ENCODE data around the gene FCRL5.
"Not testable (repeated sequence)": the region's sequence is repeated elsewhere in the genome, so short reads cannot be mapped to it uniquely, and the experiment has no call there.

Gene FCRL5

DNA sequence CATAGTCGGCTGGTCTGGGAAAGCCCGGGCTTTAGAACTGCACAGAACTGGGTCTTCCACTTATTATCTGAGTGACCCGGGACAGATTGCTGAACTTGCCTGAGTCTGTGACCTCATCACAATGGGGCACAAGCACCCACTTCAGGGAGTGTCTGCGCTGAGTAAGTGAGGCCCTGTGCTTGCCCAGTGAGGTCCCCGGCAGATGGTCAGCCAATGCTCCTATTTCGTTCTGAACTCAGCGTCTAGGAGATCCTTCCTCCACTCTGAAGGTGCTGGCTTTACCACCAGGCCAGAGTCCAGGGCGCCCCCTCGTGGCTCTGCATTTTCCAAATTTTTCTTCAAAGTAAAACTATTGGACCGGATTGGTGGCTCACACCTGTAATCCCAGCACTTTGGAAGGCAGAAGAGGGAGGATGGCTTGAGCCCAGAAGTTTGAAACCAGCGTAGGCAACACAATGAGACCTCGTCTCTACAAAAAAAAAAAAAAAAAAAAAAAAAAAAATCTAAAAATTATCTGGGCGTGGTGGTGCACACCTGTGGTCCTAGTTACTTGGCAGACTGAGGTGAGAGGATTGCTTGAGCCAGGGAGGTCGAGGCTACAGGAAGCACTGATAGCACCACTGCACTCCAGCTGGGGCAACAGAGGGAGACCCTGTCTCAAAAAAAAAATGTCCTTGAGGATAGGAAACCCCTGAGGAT is 61.7 kb downstream of the FCRL5 start:
- H3K4me3 ChIP-seq (ENCODE audit: low read depth, low read length), result no peak overlapping the region

DNA sequence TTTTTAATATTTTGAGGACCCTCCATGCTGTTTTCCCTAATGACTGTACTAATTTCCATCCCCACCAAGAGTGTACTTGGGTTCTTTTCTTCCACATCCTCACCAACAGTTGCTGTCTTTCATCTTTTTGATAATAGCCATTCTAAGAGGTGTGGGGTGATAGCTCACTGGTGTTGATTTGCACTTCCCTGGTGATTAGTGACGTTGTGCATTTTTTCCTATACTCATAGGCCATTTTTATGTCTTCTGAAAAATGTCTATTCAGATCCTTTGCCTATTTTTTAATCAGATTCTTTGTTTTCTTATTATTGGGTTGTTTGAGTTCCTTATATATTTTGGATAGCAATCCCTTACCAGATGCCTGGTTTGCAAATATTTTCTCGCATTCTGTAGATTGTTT is 64.2 kb downstream of the FCRL5 start:
- H3K4me3 ChIP-seq (ENCODE audit: low read depth, low read length), result no peak overlapping the region

DNA sequence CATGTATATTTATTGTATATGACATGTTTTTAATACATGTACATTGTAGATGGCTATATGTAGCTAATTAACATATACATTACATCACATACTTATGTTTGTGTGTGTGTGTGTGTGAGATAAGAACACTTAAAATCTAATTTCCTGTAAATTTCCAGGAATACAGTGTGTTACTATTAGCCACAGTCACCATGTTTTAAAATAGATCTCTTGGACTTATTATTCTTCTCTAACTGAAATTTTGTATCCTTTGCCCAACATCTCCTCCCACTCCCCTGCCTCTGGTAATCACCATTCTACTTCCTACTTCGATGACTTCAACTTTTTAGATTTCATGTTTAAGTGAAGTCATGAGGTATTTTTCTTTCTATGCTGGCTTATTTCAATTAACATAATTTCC is 64.8 kb downstream of the FCRL5 start:
- H3K4me3 ChIP-seq (ENCODE audit: low read depth, low read length), result no peak overlapping the region

GRCh38 chr1:157487096-157487495 is 65.2 kb downstream of the FCRL5 start:
- H3K4me3 ChIP-seq (ENCODE audit: low read depth, low read length), result no peak overlapping the region

DNA sequence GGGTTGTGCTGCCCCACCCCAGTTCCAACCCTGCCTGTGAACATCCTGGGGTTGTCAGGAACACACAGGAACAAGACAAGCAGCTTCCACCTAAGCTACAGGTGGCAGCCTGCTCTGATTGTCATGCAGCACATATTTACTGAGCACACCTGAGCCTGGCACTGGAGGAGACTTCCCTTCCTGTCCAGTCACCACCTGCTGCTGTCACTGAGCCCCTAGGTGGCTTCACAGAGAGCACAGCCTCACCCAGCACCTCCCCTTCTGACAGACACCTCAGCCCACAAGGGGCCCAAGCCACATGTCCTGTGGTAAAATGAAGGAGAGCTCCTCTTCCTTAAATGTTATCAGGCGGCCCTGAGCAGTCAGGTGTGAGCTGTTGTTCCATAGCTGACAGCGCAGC is 65.9 kb downstream of the FCRL5 start:
- not testable (repeated sequence) for H3K4me3 ChIP-seq (ENCODE audit: low read depth, low read length)

- H3K4me3 ChIP-seq (ENCODE audit: low read depth, low read length), result no peak overlapping the region
These were observed 66.5 kb downstream of the FCRL5 start for GRCh38 chr1:157485793-157486192.

DNA sequence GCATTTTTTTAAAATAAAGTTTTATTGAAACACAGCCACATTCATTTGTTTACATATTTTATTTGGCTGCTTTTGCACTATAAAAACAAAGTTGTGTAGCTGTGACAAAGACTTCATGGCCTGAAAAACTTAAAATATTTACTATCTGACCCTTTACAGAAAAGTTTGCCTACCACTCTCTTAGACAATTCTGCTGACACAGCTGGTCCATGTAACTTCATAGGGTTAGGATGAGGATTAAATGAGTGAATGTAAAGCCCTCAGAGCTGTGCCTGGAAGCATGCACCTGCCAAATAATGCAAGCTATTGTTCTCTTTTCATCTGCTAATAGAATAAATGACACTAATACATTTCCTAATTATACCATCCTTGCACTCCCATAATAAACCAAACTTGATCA is 67.7 kb downstream of the FCRL5 start:
- H3K4me3 ChIP-seq (ENCODE audit: low read depth, low read length), result no peak overlapping the region

DNA sequence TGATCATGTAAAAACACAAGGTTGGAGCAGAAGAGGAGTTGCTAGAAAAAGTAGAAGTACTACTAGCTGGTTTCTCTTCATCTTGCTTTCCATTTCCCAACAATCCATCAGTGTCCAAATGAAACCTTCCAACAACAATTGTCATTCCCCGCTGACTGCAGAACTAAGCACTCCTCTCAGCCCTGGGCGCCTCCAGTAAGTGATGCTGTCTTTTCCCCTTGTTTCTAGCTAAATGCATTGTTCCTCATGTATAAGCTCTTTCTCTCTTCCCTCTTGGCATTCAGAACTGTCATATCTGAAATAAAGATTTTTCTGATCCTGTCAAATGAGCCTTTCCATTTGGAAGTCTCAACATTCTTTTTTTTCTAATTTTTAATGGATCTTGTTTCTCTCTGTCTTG is 68.7 kb downstream of the FCRL5 start:
- H3K4me3 ChIP-seq (ENCODE audit: low read depth, low read length), result no peak overlapping the region

DNA sequence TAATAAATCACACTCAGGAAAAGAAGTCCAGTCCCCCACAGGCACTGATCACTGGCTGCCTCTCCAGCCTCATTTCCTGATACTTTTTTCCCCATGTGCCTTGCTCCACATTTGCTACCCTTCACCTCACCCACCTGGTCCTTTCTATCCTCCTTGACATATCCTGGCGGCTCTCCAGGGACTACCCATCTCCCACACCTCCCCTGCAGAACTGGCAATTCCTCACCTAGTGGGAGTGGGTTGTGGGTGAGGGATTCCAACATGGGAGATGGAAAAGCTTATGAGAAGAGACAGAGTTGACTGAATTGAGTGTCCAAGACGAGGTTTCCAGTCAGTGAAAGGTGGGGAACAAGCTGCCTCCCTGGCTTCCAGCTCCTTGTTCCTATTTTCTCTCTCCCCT is 69.6 kb downstream of the FCRL5 start:
- no peak overlapping the region for H3K4me3 ChIP-seq (ENCODE audit: low read depth, low read length)

DNA sequence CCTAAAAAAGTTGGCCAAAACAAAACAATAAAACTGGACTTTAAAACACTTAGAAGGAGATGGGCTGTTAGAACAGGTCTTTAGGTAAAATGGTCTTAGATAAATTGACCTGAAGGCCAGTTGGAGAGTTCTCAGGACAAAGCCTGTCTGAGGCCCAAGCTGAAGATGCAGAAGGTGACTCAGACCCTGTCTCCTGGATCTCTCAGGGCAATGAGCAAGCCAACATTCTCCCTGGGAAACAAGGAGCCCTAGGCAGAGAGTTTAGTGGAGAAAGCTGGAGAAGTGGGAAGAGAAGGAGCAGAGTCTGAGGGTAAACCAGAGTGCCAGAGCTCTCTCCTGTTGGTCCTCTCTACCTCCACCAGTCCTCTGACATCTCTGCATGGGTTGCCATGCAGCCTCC is 70.1 kb downstream of the FCRL5 start:
- no peak overlapping the region for H3K4me3 ChIP-seq (ENCODE audit: low read depth, low read length)

- H3K4me3 ChIP-seq (ENCODE audit: low read depth, low read length), result no peak overlapping the region
These were observed 74.3 kb downstream of the FCRL5 start for GRCh38 chr1:157478030-157478429.

DNA sequence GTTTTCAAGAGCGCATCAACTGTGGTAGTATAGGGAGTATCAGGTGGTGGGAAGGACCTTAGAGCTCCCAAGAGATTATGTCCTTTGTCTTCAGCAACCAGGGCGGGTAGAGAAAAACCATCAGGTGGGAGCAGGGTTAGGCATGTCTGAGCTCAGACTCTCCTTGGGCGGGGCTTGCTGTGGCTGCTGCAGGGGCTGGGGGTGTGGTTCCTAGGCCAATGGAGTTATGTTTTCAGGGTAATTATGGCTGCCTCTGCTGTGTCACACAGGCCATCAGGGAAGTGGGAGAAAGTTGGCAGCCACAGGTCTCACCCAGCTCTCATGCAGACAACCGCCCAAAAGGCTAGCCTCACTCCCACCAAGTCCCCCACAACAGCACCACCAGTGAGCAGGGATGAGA is 74.9 kb downstream of the FCRL5 start:
- no peak overlapping the region for H3K4me3 ChIP-seq (ENCODE audit: low read depth, low read length)

DNA sequence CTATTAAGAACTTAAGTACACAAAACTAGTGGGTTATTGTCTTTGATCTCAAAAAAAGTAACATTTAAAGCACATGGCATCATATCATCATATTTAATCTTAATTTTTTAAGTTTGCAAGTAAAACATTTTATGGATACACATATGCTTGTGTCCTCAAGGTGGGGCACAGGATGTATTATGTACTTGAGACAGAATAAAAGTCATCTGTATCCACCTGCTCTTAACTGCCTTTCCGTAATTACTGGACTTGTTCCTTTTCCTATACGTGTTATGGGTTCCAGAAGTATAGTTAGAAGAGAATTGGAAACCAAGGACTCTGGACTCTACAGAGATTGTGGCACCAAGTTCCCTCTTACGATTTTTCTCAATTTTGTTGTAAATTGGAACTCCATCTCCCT is 79.4 kb downstream of the FCRL5 start:
- H3K4me3 ChIP-seq (ENCODE audit: low read depth, low read length), result no peak overlapping the region

- no peak overlapping the region for H3K4me3 ChIP-seq (ENCODE audit: low read depth, low read length)
These were observed 80.1 kb downstream of the FCRL5 start for GRCh38 chr1:157472056-157472701.

- H3K4me3 ChIP-seq (ENCODE audit: low read depth, low read length), result no peak overlapping the region
These were observed 80.8 kb downstream of the FCRL5 start for GRCh38 chr1:157471531-157471930.

GRCh38 chr1:157469752-157470675 is 82.3 kb downstream of the FCRL5 start:
- no peak overlapping the region for H3K4me3 ChIP-seq (ENCODE audit: low read depth, low read length)

- H3K4me3 ChIP-seq (ENCODE audit: low read depth, low read length), result no peak overlapping the region
These were observed 83.0 kb downstream of the FCRL5 start for GRCh38 chr1:157469300-157469699.

GRCh38 chr1:157466011-157466410 is 86.3 kb downstream of the FCRL5 start:
- no peak overlapping the region for H3K4me3 ChIP-seq (ENCODE audit: low read depth, low read length)
